ENCODE results near the gene LYG1.

Gene LYG1

GRCh38 chr2:99261242-99261641, 39.8 kb downstream of the LYG1 start:
- DNase-seq = no peak

GRCh38 chr2:99260184-99260583, 40.8 kb downstream of the LYG1 start:
- DNase-seq = no peak

GRCh38 chr2:99259465-99259864, 41.5 kb downstream of the LYG1 start:
- DNase-seq = no peak

GRCh38 chr2:99256677-99257076, 44.3 kb downstream of the LYG1 start:
- DNase-seq = no peak

- DNase-seq = no peak
Measured at GRCh38 chr2:99255491-99256318, 45.3 kb downstream of the LYG1 start, which contains the start of gene LYG2. TSS of gene LYG2 (minus strand) at chr2:99255666. CDS start at chr2:99254260, 1,406 bp downstream.

GRCh38 chr2:99249951-99250350, 51.0 kb downstream of the LYG1 start:
- DNase-seq = no peak

- no peak for DNase-seq
Measured at GRCh38 chr2:99242151-99242550, 58.8 kb downstream of the LYG1 start.

GRCh38 chr2:99240431-99240830, 60.6 kb downstream of the LYG1 start:
- DNase-seq = no peak

GRCh38 chr2:99238599-99238998, 62.4 kb downstream of the LYG1 start:
- no peak for DNase-seq

Data from DMS79 (cell line).